Hematopoietic multipotent progenitor cell treated with erythropoietin and hydrocortisone succinate and interleukin-3 and kit ligand, for 15 days (in vitro differentiated cells): Measurements from ENCODE around the gene TAPBPL.

Source experiments
- DNase-seq: peaks from one replicate; pipeline ENCODE4 v3.0.0-alpha.2; 2015; ENCODE audit warnings: low spot score

TAPBPL gene

DNA sequence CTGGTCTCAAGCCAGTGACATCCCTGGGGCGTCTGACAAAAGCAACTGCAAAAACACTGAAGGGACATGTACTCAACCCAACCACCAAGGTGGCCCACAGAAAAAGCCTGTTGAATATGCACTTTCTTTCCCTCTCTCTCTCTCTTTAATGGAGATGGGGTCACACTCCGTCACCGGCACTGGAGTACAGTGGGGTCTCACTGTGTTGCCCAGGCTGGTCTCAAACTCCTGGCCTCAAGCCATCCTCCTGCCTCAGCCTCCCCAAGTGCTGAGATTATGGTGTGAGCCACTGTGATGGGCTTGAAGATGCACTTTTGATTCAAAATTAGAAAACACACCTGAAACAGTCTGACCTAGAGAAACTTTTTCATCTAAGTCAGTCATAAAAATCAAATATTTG, 14.3 kb upstream of the TAPBPL start:
- no peak for DNase-seq

GRCh38 chr12:6438345-6438744, 13.5 kb upstream of the TAPBPL start:
- DNase-seq, result no peak

DNA sequence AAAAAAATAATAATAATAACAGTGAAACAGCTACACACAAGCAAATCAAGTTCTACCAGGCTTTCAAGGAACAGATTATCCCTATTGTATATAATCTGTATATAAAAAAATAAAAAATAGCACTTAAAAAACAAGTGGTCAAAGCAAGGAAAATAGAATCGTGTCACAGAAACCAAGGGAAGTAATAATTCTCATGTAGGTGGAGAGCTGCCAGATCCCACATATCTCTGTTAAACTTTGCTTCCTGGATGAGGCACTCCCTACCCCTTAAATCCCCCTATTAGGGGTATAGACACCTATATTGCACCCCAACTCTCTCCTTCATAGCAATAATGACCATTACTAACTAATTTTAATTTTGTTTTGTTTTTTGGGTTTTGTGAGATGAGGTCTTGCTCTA, 11.5 kb upstream of the TAPBPL start:
- no peak for DNase-seq

DNA sequence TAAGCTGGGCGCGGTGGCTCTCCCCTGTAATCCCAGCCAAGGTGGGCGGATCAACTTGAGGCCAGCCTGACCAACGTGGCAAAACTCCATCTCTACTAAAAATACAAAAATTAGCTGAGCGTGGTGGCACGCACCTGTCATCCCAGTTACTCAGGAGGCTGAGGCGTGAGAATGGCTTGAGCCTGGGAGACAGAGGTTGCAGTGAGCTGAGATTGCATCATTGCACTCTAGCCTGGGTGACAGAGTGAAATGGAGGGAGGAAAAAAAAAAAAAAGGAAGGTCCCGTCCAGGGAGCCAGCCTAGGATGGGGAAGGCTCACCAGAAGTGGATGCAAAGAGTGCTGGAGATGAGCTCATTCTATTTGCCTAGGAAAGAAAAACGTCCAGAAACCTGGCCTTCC, 9.0 kb upstream of the TAPBPL start:
- DNase-seq, result no peak

- DNase-seq, result no peak
Observed at GRCh38 chr12:6443361-6443983, 8.4 kb upstream of the TAPBPL start.

GRCh38 chr12:6444031-6444430, 7.8 kb upstream of the TAPBPL start:
- no peak for DNase-seq

DNA sequence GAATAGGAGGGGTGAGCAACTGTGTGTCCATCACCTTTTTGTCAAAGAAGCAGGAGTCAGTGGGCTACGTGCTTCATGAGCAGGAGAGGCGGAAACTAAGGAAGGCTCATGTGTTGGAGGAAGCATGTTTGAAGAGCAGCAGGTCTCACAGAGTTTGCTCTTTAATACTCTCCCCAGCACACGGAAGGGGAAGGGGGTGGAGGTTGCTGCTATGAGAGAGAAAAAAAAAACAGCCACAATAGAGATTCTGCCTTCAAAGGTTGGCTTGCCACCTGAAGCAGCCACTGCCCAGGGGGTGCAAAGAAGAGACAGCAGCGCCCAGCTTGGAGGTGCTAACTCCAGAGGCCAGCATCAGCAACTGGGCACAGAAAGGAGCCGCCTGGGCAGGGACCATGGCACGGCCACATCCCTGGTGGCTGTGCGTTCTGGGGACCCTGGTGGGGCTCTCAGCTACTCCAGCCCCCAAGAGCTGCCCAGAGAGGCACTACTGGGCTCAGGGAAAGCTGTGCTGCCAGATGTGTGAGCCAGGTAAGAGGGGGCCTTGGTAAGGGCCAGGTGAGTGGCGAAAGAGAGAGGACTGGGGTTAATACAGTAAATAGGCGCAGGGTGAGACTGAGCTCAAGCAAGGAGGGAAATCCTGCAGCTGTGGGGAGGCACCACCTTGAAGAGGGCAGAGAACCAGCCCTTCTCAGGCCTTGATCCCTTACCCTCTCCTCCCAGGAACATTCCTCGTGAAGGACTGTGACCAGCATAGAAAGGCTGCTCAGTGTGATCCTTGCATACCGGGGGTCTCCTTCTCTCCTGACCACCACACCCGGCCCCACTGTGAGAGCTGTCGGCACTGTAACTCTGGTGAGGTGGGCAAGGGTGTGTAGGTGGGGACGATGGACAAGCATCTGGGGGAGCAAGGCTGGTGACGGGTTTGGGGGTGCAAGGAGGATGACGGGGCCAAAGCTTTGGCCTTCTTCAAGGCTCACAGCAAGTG, 6.8 kb upstream of the TAPBPL start, which contains the start of gene CD27:
CD27 (plus strand) TSS at position 252 of the 985 bp plus-strand sequence; CDS start at position 393, 141 bp downstream.
- no peak for DNase-seq

GRCh38 chr12:6450091-6450868, 1.6 kb upstream of the TAPBPL start:
- no peak for DNase-seq

DNA sequence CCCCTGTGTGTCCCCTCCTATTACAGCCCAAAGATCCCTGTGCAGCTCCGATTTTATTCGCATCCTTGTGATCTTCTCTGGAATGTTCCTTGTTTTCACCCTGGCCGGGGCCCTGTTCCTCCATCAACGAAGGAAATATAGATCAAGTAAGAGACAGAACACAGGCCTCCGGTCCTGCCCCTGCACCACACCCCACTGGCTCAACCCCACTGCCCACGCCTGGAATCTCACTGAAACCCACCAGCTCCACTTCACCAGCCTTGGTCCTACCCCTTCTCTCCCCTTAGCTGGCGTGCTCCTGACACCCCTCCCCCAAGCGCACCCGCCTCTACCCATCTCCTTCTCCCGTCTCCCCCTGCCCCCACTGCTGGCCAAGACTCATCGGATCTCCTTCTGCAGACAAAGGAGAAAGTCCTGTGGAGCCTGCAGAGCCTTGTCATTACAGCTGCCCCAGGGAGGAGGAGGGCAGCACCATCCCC, 934 bp upstream of the TAPBPL start:
- no peak for DNase-seq

DNA sequence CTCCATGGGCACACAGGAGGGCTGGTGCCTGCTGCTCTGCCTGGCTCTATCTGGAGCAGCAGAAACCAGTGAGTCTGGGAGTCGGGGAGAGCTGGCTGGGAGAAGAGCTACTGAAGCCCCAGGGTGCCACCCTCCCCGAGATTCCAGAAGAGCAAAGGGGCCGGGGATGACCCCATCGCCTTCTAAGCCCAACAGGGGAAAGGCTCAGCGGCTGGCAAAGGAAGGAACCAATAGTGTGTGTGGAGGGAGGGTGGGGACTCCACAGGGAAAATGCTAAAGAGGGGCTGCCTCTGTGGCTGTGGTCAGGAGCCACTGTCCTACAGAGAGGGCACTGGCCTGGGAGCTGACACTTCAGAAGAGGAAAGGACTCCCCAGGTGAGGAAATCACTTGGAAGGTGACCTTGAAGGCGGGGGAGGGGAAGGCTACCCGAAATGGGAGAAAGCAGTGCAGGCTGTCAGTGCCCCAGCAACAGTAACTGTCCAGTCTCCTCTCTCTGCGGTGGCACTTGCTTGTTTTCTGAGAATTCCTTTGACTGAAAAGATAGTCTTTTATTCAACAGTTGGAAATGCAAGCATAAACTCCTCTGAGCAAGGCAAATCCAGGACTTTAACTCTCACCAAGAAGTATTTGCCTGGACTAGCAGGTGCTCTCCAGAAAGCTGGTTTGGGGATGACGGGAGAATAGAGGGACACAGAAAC, 552 bp downstream of the TAPBPL start:
- DNase-seq, result peak; percentile 42

GRCh38 chr12:6452944-6453630, 1.2 kb downstream of the TAPBPL start:
- DNase-seq, result no peak

DNA sequence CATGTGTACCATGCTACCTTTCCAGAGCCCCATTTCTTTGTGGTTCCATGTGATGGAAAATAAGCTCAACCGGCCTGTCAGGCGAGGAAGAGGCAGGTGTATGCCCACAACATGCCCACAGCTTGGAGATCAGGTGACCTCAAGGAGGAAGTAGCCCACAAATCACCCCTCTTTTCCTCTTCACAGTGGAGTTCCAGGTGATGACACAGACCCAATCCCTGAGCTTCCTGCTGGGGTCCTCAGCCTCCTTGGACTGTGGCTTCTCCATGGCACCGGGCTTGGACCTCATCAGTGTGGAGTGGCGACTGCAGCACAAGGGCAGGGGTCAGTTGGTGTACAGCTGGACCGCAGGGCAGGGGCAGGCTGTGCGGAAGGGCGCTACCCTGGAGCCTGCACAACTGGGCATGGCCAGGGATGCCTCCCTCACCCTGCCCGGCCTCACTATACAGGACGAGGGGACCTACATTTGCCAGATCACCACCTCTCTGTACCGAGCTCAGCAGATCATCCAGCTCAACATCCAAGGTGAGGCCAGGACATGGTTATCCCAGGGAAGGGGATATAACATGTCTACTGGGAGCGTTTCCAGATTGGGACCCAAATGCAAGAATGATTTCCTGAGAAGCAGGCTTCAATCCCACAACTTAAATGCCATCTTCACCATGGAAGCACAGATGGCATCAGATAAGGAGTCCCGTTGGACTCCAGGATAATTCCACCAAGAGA, 5.5 kb downstream of the TAPBPL start:
- DNase-seq, result no peak

GRCh38 chr12:6458281-6459003, 6.6 kb downstream of the TAPBPL start:
- DNase-seq, result no peak

DNA sequence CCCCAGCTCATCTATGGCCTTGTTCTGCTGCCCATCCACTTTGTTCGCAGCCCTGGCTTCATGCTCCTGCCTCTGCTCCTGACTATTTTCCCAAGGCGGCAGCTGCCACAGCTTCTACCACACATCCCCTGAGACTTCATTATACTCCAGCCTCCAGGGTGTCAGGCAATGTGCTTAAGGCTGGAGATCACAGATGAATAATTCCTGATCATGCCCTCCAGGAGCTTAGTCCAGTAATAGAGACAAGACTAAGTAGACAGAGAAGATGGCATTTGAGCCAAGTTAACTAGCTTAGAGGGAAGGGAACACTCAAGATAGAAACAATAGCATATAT, 7.1 kb downstream of the TAPBPL start:
- no peak for DNase-seq

GRCh38 chr12:6460751-6461371, 9.0 kb downstream of the TAPBPL start:
- DNase-seq, result no peak

DNA sequence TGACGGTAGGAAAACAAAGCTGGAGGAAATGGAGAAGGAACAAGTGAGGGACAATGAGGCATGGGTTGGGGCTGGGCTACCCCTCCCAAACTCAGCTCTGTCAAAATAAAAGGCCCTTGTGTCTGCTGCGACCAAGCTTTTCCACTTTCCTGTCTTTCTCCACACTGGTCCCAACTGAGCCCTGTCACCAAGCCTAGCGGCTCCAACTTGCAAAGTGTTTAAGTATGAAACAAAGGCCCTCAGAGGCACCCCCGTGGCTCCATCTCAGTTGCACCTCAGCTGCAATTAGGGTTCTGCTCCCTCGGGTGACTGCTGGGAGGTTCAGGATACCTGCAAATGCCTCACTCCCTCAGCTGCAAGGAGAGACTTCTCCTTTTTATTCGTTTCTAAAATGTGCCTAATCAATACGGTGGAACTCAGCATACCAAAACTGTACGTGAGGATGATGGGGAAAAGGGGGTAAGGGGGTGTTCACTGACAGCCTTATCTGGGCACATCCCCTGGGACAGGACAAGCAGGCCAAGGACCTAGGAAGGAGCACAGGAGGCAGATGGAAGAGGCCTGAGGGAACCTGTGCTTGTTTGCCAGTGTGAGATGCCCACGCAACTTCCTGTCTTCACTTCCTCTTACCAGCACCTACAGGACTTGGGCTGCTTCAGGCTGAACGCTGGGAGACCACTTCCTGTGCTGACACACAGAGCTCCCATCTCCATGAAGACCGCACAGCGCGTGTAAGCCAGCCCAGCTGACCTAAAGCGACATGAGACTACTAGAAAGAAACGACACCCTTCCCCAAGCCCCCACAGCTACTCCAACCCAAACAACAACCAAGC, 9.8 kb downstream of the TAPBPL start:
- no peak for DNase-seq

GRCh38 chr12:6462234-6462995, 10.6 kb downstream of the TAPBPL start:
- no peak for DNase-seq

DNA sequence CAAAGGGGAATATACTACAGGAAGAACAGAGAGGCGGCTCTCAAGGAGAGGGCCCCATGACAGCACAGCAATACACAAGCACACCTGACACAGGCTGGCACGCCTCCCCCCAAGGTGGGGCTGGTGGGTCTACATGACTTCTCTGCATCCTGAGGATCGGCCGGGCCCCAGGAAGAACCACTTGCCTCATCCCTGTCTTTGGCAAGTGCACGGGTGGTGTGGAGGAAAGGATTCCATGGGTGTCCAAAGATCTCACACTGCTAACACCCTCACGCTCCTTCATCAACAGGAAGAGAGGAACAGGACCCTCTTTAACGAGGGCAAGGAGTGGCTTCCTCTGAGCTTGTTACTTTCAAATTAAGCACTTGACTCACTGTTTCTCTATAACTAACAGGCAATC, 11.4 kb downstream of the TAPBPL start:
- no peak for DNase-seq
